H1 (cell line): Measurements from ENCODE around the gene EPHA4. TPM values are rescaled to one million over a fixed set of nuclear protein-coding genes. Genes with fewer than 3 reads are reported as not detected.
A peak's percentile ranks its signal among the peaks of the same experiment; 100 is the strongest.

ENCODE experiments used
- CTCF ChIA-PET: fragments of 300-600 bp; sonication (Branson Sonifier 250); formaldehyde crosslinking; loops from one replicate; lab custom pipeline; 2021; ENCODE audit not compliant: partially characterized antibody; lab: Charles Lee
- POLR2A ChIA-PET: fragments of 300-600 bp; sonication (Branson Sonifier 250); formaldehyde crosslinking; loops from one replicate; lab custom pipeline; 2021; ENCODE audit warnings: inconsistent platforms; ENCODE audit not compliant: partially characterized antibody; lab: Charles Lee
- DNase-seq, 2 experiments: peaks; one replicate each; pipeline versions ENCODE4 v3.0.0 to v3.0.0-alpha.2; 2010 to 2022; ENCODE audit warnings: low spot score in 2 of 2, low read depth in 1 of 2, mixed read lengths in 1 of 2
- FAIRE-seq: peaks from 2 replicates; lab custom pipeline; 2011; peaks lifted over from hg19 to GRCh38; lab: Jason Lieb, UNC
- H2AFZ ChIP-seq: 2 replicates; pipeline ENCODE4 v1.8.1; 2012; ENCODE audit warnings: low read length, inconsistent platforms
- H2AK5ac ChIP-seq: 2 replicates; pipeline ENCODE4 v1.6.1; 2013; ENCODE audit warnings: low read depth, low read length
- H2BK120ac ChIP-seq: replicated peaks from 2 replicates; pipeline ENCODE3; 2013; ENCODE audit warnings: low read depth, low read length, inconsistent platforms
- H2BK12ac ChIP-seq: 2 replicates; pipeline ENCODE4 v1.6.1; 2013; ENCODE audit warnings: low read depth, low read length
- H2BK15ac ChIP-seq: 2 replicates; pipeline ENCODE4 v1.6.1; 2013; ENCODE audit warnings: low read length
- H2BK20ac ChIP-seq: 2 replicates; pipeline ENCODE4 v1.6.1; 2013; ENCODE audit warnings: low read length
- H2BK5ac ChIP-seq: 2 replicates; pipeline ENCODE4 v1.6.1; 2013; ENCODE audit warnings: low read depth, low read length
- H3K14ac ChIP-seq: 2 replicates; pipeline ENCODE4 v1.6.1; 2013; ENCODE audit warnings: inconsistent platforms; ENCODE audit not compliant: insufficient read length
- H3K18ac ChIP-seq: 2 replicates; pipeline ENCODE4 v1.6.1; 2013; ENCODE audit warnings: low read length; ENCODE audit errors: extremely low read depth
- H3K23ac ChIP-seq: 2 replicates; pipeline ENCODE4 v1.6.1; 2013; ENCODE audit warnings: inconsistent platforms; ENCODE audit not compliant: insufficient read length
- H3K23me2 ChIP-seq: 2 replicates; pipeline ENCODE4 v1.6.1; 2013; ENCODE audit warnings: low read depth, low read length
- H3K27ac ChIP-seq: 2 replicates; pipeline ENCODE4 v1.6.1; 2011; ENCODE audit warnings: low read depth, low read length, inconsistent platforms
- H3K27me3 ChIP-seq, 4 experiments: replicated peaks in 1 of 4; 1 replicate in 1 of 4; 2 replicates in 3 of 4; pipeline versions ENCODE4 v1.6.1 to v1.8.1; 2011 to 2013; ENCODE audit warnings: low read length in 3 of 4, mild to moderate bottlenecking in 3 of 4, inconsistent platforms in 2 of 4, mixed read lengths in 2 of 4, moderate library complexity in 1 of 4; ENCODE audit not compliant: control insufficient read depth in 3 of 4, insufficient read depth in 3 of 4; ENCODE audit errors: extremely low read depth in 1 of 4
- H3K36me3 ChIP-seq, 4 experiments: 2 replicates each; pipeline versions ENCODE4 v1.6.1 to v1.8.1; 2011 to 2013; ENCODE audit warnings: mild to moderate bottlenecking in 4 of 4, low read length in 3 of 4, moderate library complexity in 2 of 4, control low read depth in 1 of 4, inconsistent platforms in 1 of 4; ENCODE audit not compliant: insufficient read depth in 4 of 4, control insufficient read depth in 2 of 4
- H3K4ac ChIP-seq: replicated peaks from 2 replicates; pipeline ENCODE3; 2013; ENCODE audit warnings: low read length, low read depth, mixed read lengths, inconsistent platforms; ENCODE audit not compliant: insufficient read length
- H3K4me1 ChIP-seq, 4 experiments: replicated peaks in 1 of 4; 1 replicate in 1 of 4; 2 replicates in 3 of 4; pipeline versions ENCODE4 v1.6.1 to v1.8.1; 2011 to 2013; ENCODE audit warnings: low read length in 3 of 4, inconsistent platforms in 2 of 4, mixed read lengths in 1 of 4; ENCODE audit not compliant: insufficient read depth in 4 of 4, control insufficient read depth in 3 of 4
- H3K4me2 ChIP-seq, 2 experiments: 2 replicates each; pipeline versions ENCODE4 v1.6.1 to v1.8.1; 2011 to 2013; ENCODE audit warnings: low read depth in 2 of 2, low read length in 2 of 2, control low read depth in 1 of 2, inconsistent platforms in 1 of 2, mild to moderate bottlenecking in 1 of 2; ENCODE audit not compliant: insufficient read depth in 1 of 2
- H3K4me3 ChIP-seq, 4 experiments: fragments of 200-600, 300-600 bp in 1 of 4; sonication (generic), shearing (Covaris generic), sonication (Bioruptor Twin) in 1 of 4; 2 replicates each; pipeline versions ENCODE4 v1.5.1 to v1.8.1; 2011 to 2016; ENCODE audit warnings: low read length in 4 of 4, low read depth in 3 of 4, control low read depth in 2 of 4, inconsistent platforms in 2 of 4, mild to moderate bottlenecking in 2 of 4, mixed read lengths in 1 of 4, moderate library complexity in 1 of 4; ENCODE audit not compliant: insufficient read depth in 2 of 4; ENCODE audit errors: extremely low read depth in 1 of 4
- H3K56ac ChIP-seq: replicated peaks from 2 replicates; pipeline ENCODE3; 2013; ENCODE audit warnings: low read depth, mild to moderate bottlenecking, mixed read lengths, low read length, inconsistent platforms; ENCODE audit not compliant: insufficient read length
- H3K79me1 ChIP-seq: 2 replicates; pipeline ENCODE4 v1.6.1; 2013; ENCODE audit warnings: low read depth, low read length, control low read depth
- H3K79me2 ChIP-seq, 2 experiments: 2 replicates each; pipeline versions ENCODE4 v1.6.1 to v1.8.1; 2012 to 2013; ENCODE audit warnings: low read length in 2 of 2, mild to moderate bottlenecking in 2 of 2, inconsistent platforms in 1 of 2; ENCODE audit not compliant: insufficient read depth in 2 of 2, control insufficient read depth in 1 of 2
- H3K9ac ChIP-seq, 4 experiments: replicated peaks in 1 of 4; 1 replicate in 1 of 4; 2 replicates in 3 of 4; pipeline versions ENCODE4 v1.6.1 to v1.8.1; 2011 to 2013; ENCODE audit warnings: low read depth in 3 of 4, low read length in 3 of 4, control low read depth in 2 of 4, mild to moderate bottlenecking in 2 of 4, moderate library complexity in 2 of 4, inconsistent platforms in 1 of 4; ENCODE audit errors: extremely low read depth in 1 of 4
- H3K9me3 ChIP-seq, 2 experiments: 2 replicates each; pipeline versions ENCODE4 v1.6.1 to v1.8.1; 2012 to 2013; ENCODE audit warnings: mild to moderate bottlenecking in 2 of 2, moderate library complexity in 2 of 2, control low read depth in 1 of 2, inconsistent platforms in 1 of 2, low read depth in 1 of 2, low read length in 1 of 2, mixed read lengths in 1 of 2; ENCODE audit not compliant: insufficient read depth in 2 of 2
- H4K20me1 ChIP-seq, 2 experiments: replicated peaks in 1 of 2; 2 replicates each; pipeline versions ENCODE3 to v1.8.1; 2011 to 2013; ENCODE audit warnings: inconsistent platforms in 2 of 2, low read length in 2 of 2, mild to moderate bottlenecking in 1 of 2; ENCODE audit not compliant: insufficient read depth in 2 of 2, control insufficient read depth in 1 of 2
- H4K5ac ChIP-seq: 2 replicates; pipeline ENCODE4 v1.6.1; 2013; ENCODE audit warnings: low read length, low read depth, mixed read lengths, inconsistent platforms; ENCODE audit not compliant: insufficient read length
- H4K8ac ChIP-seq: 2 replicates; pipeline ENCODE4 v1.8.0; 2013; ENCODE audit warnings: mild to moderate bottlenecking, moderate library complexity, low read length, inconsistent platforms; ENCODE audit not compliant: insufficient read depth; ENCODE audit errors: extremely low read depth
- H4K91ac ChIP-seq: replicated peaks from 2 replicates; pipeline ENCODE3; 2013; ENCODE audit warnings: low read length, mixed read lengths, inconsistent platforms; ENCODE audit not compliant: insufficient read length
- BRCA1 ChIP-seq: IDR thresholded peaks from 2 replicates; pipeline ENCODE4 v1.6.1; 2012; ENCODE audit warnings: low read depth, low read length, improper control_type of control experiment
- CBX8 ChIP-seq: fragments of 300-800, 300-1000 bp; sonication (generic); IDR thresholded peaks from 2 replicates; pipeline ENCODE4 v1.7.1; 2016; ENCODE audit warnings: low read depth, low read length, borderline replicate concordance
- KDM5A ChIP-seq: fragments of 200-600 bp; IDR thresholded peaks from 2 replicates; pipeline ENCODE4 v1.7.1; 2012; ENCODE audit warnings: mild to moderate bottlenecking, low read length, inconsistent platforms, mixed read lengths
- PHF8 ChIP-seq: fragments of 200-600 bp; sonication (generic); conservative IDR thresholded peaks from 2 replicates; pipeline ENCODE4 v1.7.1; 2012; ENCODE audit warnings: low read depth, mild to moderate bottlenecking, inconsistent platforms, low read length, moderate library complexity
- RAD21 ChIP-seq, 2 experiments: IDR thresholded peaks in 1 of 2; conservative IDR thresholded peaks in 1 of 2; 2 replicates each; pipeline ENCODE4 v1.6.1; 2011; ENCODE audit warnings: low read depth in 2 of 2, low read length in 2 of 2, improper control_type of control experiment in 1 of 2, inconsistent platforms in 1 of 2, mild to moderate bottlenecking in 1 of 2, moderate library complexity in 1 of 2
- RBBP5 ChIP-seq: IDR thresholded peaks from 2 replicates; pipeline ENCODE4 v1.7.1; 2012; ENCODE audit warnings: low read depth, mild to moderate bottlenecking, inconsistent platforms, low read length, moderate library complexity, borderline replicate concordance
- SAP30 ChIP-seq: fragments of 300-600 bp; sonication (generic); IDR thresholded peaks from 2 replicates; pipeline ENCODE4 v1.7.1; 2012; ENCODE audit warnings: low read length, moderate library complexity, mild to moderate bottlenecking, inconsistent platforms; ENCODE audit not compliant: insufficient read depth, insufficient replicate concordance
- SP4 ChIP-seq: IDR thresholded peaks from 2 replicates; pipeline ENCODE4 v1.6.1; 2012; ENCODE audit warnings: low read length, inconsistent platforms
- SUZ12 ChIP-seq: fragments of 200-600 bp; sonication (generic); IDR thresholded peaks from 2 replicates; pipeline ENCODE4 v1.6.1; 2012; ENCODE audit warnings: mild to moderate bottlenecking, inconsistent platforms, low read length, moderate library complexity, mixed read lengths
- YY1 ChIP-seq: IDR thresholded peaks from 2 replicates; pipeline ENCODE4 v1.6.1; 2011; ENCODE audit warnings: low read depth, mild to moderate bottlenecking, low read length
- ZNF274 ChIP-seq: IDR thresholded peaks from 2 replicates; pipeline ENCODE4 v1.7.0; 2012; ENCODE audit warnings: low read length, borderline replicate concordance; ENCODE audit errors: extremely low read depth
- WGBS, 2 experiments: shearing (Covaris generic) in 1 of 2; methylation state at CpG; one replicate each; pipeline versions ENCODE4 v1.1.6 to v1.1.7; 2013 to 2015; ENCODE audit warnings: low lambda C conversion rate in 2 of 2, mixed read lengths in 2 of 2, inconsistent platforms in 1 of 2, low coverage in 1 of 2, missing lambda C conversion rate in 1 of 2; ENCODE audit not compliant: insufficient replicate concordance in 2 of 2, insufficient coverage in 1 of 2, insufficient read length in 1 of 2; ENCODE audit errors: extremely low coverage in 1 of 2, missing lambda C conversion rate in 1 of 2; 5-methylcytosine and 5-hydroxymethylcytosine counted together
- polyA plus RNA-seq, 7 experiments: library from polyadenylated mRNA; depleted of rRNA in 3 of 7; stranded (reverse) in 5 of 7; unstranded in 2 of 7; fragments of >200 nt in 5 of 7; fragments of 200-250 nt in 2 of 7; gene quantifications; 1 replicate in 5 of 7; 2 replicates in 1 of 7; 4 replicates in 1 of 7; pipeline versions ENCODE4 v1.2.1 to v1.2.3, GENCODE V29; 2011 to 2013; ENCODE audit warnings: missing spikeins in 2 of 7, mixed read lengths in 2 of 7
- total RNA-seq: library from RNA; stranded (reverse); fragmentation: NEBNext Ultra II Directional; extraction: Animal tissue kit (Norgen Biotek cat#: 25700); gene quantifications from 2 replicates; pipeline ENCODE4 v1.2.1, GENCODE V29; 2021
- TF ChIP-seq, protein P1 (sequence below): IDR thresholded peaks from 2 replicates; pipeline ENCODE4 v1.6.1; 2012; ENCODE audit warnings: inconsistent platforms

EPHA4 gene
- total and polyA plus RNA-seq, 2 of the 8 experiments (the other 6 are each of a cell fraction or from before 2014, with no cell fraction given), result 4.3 to 5.7 TPM

DNA sequence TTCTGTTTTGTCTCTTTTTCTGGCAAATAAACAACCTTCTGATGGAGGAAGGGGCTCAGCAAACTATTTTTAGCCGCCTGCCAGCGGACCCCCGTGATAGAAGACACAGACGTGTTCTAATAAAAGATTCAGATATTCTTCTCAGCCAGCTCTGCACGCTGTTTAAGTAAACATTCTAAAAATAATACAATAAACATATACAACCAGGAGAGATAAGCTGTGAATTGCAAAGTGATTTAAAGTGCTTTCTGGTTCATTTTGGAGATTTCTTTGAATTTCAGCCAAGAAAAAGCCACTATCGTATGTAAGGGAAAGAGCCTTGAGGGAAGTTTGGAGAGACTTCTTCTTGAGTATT, 201.3 kb downstream of the EPHA4 start:
- FAIRE-seq, result no peak
- no peak overlapping the region for H4K5ac ChIP-seq
- H4K8ac ChIP-seq, result no peak overlapping the region
- H3K56ac ChIP-seq, result no peak overlapping the region
- no peak overlapping the region for H3K4me3 ChIP-seq
- no peaks in the 10 kb centered on the region for H3K9me3 ChIP-seq
- H2BK5ac ChIP-seq, result no peak overlapping the region
- no peak overlapping the region; the same call in 1 of the 2 replicates for H3K18ac ChIP-seq
- no peak for DNase-seq
- H3K23ac ChIP-seq, result no peak overlapping the region
- H3K14ac ChIP-seq, result no peak overlapping the region
- H3K27ac ChIP-seq, result no peak overlapping the region
- WGBS, 2 experiments, result 80% methylated on average over 6 of the region's 6 CpGs; no CpG with 5 or more reads in 1 of the 2 experiments
- H3K9ac ChIP-seq, result no peak overlapping the region
- no peaks in the 10 kb centered on the region for H4K20me1 ChIP-seq
- H3K4me2 ChIP-seq, result no peak overlapping the region
- TF ChIP-seq BRCA1, result no peak
- no peak for TF ChIP-seq SP4
- TF ChIP-seq, protein P1, sequence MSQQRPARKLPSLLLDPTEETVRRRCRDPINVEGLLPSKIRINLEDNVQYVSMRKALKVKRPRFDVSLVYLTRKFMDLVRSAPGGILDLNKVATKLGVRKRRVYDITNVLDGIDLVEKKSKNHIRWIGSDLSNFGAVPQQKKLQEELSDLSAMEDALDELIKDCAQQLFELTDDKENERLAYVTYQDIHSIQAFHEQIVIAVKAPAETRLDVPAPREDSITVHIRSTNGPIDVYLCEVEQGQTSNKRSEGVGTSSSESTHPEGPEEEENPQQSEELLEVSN, result no peak
- TF ChIP-seq ZNF274, result no peak
- TF ChIP-seq SAP30, result no peak
- TF ChIP-seq RBBP5, result no peak
- no peak for TF ChIP-seq CBX8
- TF ChIP-seq RAD21 (IDR thresholded peaks at IDR 0.05 in 1 of 2, conservative IDR thresholded peaks at IDR 0.05 in 1 of 2; ENCODE audit: low read depth in 2 of 2, low read length in 2 of 2), result no peak
- no peak for TF ChIP-seq YY1
- no peak for TF ChIP-seq KDM5A
- TF ChIP-seq PHF8, result no peak
- no peak for TF ChIP-seq SUZ12
- H2BK12ac ChIP-seq, result 0 out of 2 replicates have a peak overlapping the region, but pooled peaks have one; percentile 11
- H3K4me1 ChIP-seq, result peaks cover 4 to 12% (median 11%) of the 10 kb centered on the region in 4 experiments
- H2BK20ac ChIP-seq, result no peak overlapping the region
- no peak overlapping the region for H2BK15ac ChIP-seq
- H3K79me1 ChIP-seq, result no peaks in the 10 kb centered on the region
- CTCF ChIA-PET, result interaction anchor here (4.6 kb wide), 1 partner anchor 11 kb away, joined by 23 read pairs; no protein-coding TSS in a partner anchor
- no peak overlapping the region for H2BK120ac ChIP-seq
- H2AFZ ChIP-seq, result no peak overlapping the region
- H3K79me2 ChIP-seq, result no peaks in the 10 kb centered on the region
- no peaks in the 10 kb centered on the region for H3K36me3 ChIP-seq
- H4K91ac ChIP-seq, result no peak overlapping the region
- POLR2A ChIA-PET, result no interaction called here
- H2AK5ac ChIP-seq, result no peak overlapping the region
- no peaks in the 10 kb centered on the region; a peak in 1 of 7 replicates for H3K27me3 ChIP-seq
- no peak overlapping the region for H3K4ac ChIP-seq
- H3K23me2 ChIP-seq, result no peaks in the 10 kb centered on the region
